OCI-LY3 (cell line): ENCODE data around the gene CROCC2.

ENCODE experiments used
- EZH2phosphoT487 ChIP-seq: fragments of 200-600 bp; shearing (Covaris generic); IDR thresholded peaks from 2 replicates; pipeline ENCODE4 v1.6.1; 2018; ENCODE audit warnings: antibody characterized with exemption, mixed run types, low read depth
- TF ChIP-seq, protein P1 (sequence below): fragments of 200-600, 300-600 bp; sonication (generic); IDR thresholded peaks from 2 replicates; pipeline ENCODE4 v1.5.1; 2014; ENCODE audit warnings: antibody characterized with exemption, low read length, low read depth

DNA sequence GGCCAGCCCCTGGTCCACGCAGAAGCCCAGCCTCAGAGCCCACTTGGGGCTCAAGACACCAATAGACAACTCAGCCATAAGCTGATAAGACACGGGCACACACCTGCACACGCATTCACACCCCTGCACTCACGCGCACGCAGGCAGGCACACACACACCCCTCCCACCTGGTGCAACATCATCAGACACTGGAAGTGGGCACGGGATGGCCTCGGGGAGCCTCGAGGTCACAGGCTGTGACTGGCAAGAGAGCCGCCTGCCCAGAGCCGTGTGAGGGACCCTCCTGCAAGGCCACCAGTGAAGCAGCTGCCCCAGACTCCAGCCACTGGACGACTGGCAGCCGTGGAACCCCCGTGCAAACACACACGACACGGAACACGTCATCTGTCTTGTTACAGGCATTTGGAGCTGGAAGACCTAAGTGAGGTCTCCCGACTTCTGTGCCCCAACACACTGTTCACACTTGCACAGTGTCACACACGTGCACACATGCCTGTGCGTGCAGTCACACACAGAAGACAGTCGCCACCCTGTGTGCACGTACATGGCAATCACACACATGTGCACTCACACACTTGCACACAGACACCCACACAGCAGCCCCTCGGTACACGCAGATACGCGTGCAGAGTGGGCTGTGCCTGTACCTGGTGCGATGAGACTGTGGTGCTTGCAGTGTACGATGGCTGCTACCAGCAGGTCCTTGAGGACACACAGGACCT lies 11.1 kb upstream of the CROCC2 start:
- TF ChIP-seq, protein P1, sequence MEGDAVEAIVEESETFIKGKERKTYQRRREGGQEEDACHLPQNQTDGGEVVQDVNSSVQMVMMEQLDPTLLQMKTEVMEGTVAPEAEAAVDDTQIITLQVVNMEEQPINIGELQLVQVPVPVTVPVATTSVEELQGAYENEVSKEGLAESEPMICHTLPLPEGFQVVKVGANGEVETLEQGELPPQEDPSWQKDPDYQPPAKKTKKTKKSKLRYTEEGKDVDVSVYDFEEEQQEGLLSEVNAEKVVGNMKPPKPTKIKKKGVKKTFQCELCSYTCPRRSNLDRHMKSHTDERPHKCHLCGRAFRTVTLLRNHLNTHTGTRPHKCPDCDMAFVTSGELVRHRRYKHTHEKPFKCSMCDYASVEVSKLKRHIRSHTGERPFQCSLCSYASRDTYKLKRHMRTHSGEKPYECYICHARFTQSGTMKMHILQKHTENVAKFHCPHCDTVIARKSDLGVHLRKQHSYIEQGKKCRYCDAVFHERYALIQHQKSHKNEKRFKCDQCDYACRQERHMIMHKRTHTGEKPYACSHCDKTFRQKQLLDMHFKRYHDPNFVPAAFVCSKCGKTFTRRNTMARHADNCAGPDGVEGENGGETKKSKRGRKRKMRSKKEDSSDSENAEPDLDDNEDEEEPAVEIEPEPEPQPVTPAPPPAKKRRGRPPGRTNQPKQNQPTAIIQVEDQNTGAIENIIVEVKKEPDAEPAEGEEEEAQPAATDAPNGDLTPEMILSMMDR: no peak
- no peak for TF ChIP-seq EZH2phosphoT487
